Tibial artery (tissue), 4 donors: Measurements from ENCODE around the gene GBP6.
A peak's percentile ranks its signal among the peaks of the same experiment; 100 is the strongest.

Experiments
- DNase-seq, 2 donors: peaks; one replicate each; pipeline ENCODE4 v3.0.0-alpha.2; 2019
- H3K27ac ChIP-seq, 2 donors: fragments of 200-600 bp; sonication (generic) in 1 of 2; 1 replicate in 1 of 2; 2 replicates in 1 of 2; pipeline ENCODE4 v1.5.1; 2018 to 2019; ENCODE audit warnings: mild to moderate bottlenecking in 1 of 2
- H3K27me3 ChIP-seq, 2 donors: fragments of 200-600 bp; sonication (generic) in 1 of 2; one replicate each; pipeline versions ENCODE4 v1.5.1 to v1.6.0; 2016 to 2019
- H3K36me3 ChIP-seq, 3 donors: fragments of 200-600 bp; sonication (generic) in 2 of 3; one replicate each; pipeline ENCODE4 v1.5.1; 2016 to 2019; ENCODE audit warnings: mild to moderate bottlenecking in 2 of 3
- H3K4me1 ChIP-seq, 4 donors: fragments of 200-600 bp; sonication (generic) in 2 of 4; 1 replicate in 3 of 4; 2 replicates in 1 of 4; pipeline ENCODE4 v1.5.1; 2016 to 2019
- H3K4me3 ChIP-seq, 2 donors: fragments of 200-600 bp; sonication (generic) in 1 of 2; 1 replicate in 1 of 2; 2 replicates in 1 of 2; pipeline ENCODE4 v1.5.1; 2018 to 2019; ENCODE audit warnings: mild to moderate bottlenecking in 2 of 2
- H3K9me3 ChIP-seq, 3 donors: fragments of 200-600 bp; sonication (generic) in 1 of 3; one replicate each; pipeline ENCODE4 v1.5.1; 2016 to 2019
- intact Hi-C: fragments of 100-400 bp; cut with DNase I; formaldehyde crosslinking; loops from one replicate; pipeline ENCODE4 v1.15.0; 2023; ENCODE audit warnings: low total_unique reads
- TF ChIP-seq, protein P1 (sequence below), 2 experiments: fragments of 200-600 bp in 1 of 2; fragments of 450-650 bp in 1 of 2; IDR thresholded peaks; one replicate each; pipeline ENCODE4 v1.5.1; 2017 to 2019; ENCODE audit warnings: antibody characterized with exemption in 2 of 2, mild to moderate bottlenecking in 1 of 2, moderate library complexity in 1 of 2

Gene GBP6, protein sequence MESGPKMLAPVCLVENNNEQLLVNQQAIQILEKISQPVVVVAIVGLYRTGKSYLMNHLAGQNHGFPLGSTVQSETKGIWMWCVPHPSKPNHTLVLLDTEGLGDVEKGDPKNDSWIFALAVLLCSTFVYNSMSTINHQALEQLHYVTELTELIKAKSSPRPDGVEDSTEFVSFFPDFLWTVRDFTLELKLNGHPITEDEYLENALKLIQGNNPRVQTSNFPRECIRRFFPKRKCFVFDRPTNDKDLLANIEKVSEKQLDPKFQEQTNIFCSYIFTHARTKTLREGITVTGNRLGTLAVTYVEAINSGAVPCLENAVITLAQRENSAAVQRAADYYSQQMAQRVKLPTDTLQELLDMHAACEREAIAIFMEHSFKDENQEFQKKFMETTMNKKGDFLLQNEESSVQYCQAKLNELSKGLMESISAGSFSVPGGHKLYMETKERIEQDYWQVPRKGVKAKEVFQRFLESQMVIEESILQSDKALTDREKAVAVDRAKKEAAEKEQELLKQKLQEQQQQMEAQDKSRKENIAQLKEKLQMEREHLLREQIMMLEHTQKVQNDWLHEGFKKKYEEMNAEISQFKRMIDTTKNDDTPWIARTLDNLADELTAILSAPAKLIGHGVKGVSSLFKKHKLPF

DNA sequence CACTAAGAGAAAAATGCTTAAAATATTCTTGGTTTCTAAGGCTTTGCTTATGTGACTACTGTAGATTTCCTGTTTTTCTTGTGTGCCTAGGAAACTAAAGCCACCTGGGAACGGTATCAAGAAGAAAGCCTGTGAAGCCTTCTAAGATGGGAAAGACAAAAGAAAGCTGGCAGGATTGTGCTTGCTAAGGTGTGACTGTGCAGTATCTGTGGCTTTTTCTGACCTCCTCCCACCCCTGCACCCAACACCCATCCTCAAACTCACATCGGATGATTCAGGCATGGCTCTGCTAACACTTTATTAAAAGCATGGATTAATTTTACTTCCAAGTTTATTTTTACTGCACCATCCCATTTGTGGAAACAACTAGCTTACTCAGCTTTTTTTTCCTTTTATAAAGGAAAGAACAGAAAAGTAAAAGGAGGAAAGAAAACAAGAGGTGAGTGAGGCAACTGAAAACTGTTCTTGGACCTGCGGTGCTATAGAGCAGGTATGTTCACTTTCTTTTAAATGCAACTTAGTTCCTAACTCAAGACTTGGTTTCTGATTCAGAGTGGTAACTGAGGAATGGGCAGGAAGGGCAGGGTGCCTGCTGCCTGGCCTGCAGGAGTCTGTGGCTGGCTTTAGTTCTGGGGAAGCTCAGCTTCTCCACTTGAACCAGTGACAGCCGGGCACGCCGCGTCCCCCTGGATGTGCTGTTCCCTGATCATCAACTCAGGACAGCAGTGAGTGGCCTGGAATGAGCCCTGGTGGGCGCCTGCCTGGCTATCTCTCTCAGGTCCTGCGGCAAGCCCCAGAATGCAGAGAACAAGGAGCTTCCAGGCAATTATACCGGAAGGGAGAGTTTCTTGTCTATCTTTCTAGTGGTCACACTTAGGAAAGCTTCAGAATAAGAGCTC, at the start of gene GBP6:
Gene GBP6, plus strand, starts transcription at position 422 of the 899 bp plus-strand sequence. CDS start 4,493 bp downstream, outside the sequence.
- H3K27ac ChIP-seq, result peak within 1 kb of the TSS; percentile 12 to 19
- peaks cover 0 to 15% (median 6%) of the 10 kb centered on the region in 4 donors for H3K4me1 ChIP-seq
- intact Hi-C loops, result no loop called here
- H3K36me3 ChIP-seq, result no peaks in the 10 kb centered on the region
- H3K4me3 ChIP-seq, result no peak within 1 kb of the TSS
- TF ChIP-seq, protein P1, sequence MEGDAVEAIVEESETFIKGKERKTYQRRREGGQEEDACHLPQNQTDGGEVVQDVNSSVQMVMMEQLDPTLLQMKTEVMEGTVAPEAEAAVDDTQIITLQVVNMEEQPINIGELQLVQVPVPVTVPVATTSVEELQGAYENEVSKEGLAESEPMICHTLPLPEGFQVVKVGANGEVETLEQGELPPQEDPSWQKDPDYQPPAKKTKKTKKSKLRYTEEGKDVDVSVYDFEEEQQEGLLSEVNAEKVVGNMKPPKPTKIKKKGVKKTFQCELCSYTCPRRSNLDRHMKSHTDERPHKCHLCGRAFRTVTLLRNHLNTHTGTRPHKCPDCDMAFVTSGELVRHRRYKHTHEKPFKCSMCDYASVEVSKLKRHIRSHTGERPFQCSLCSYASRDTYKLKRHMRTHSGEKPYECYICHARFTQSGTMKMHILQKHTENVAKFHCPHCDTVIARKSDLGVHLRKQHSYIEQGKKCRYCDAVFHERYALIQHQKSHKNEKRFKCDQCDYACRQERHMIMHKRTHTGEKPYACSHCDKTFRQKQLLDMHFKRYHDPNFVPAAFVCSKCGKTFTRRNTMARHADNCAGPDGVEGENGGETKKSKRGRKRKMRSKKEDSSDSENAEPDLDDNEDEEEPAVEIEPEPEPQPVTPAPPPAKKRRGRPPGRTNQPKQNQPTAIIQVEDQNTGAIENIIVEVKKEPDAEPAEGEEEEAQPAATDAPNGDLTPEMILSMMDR (IDR thresholded peaks at IDR 0.05), result no peak
- H3K9me3 ChIP-seq, result no peaks in the 10 kb centered on the region
- no peaks in the 10 kb centered on the region for H3K27me3 ChIP-seq
- no peak for DNase-seq

DNA sequence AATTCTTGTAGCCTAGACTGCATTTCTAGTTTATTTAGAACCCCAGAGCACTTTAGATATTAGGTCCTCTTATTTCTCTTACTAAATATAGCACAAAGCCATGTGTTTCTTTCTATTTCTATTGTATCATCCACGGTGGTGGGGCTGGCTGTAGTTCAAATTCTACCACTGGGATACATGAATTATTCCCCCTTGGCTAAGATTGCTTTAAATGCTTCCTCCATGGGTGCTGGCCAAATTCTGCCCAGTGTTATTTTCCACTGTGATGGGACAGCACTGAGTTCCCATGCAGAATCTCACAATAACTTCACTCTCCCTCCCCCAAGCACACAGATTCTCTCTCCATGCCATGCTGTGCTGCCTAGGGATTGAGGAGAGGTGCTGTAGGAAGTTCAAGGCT, 41.5 kb upstream of the GBP6 start:
- Histone ChIP-seq H3K36me3 (no peaks in the 10 kb centered on the region), H3K4me1 (peaks cover 0 to 14% (median 4%) of the 10 kb centered on the region in 4 donors), H3K4me3 (no peak overlapping the region), H3K9me3 (no peaks in the 10 kb centered on the region), H3K27me3 (no peaks in the 10 kb centered on the region), H3K27ac (no peak overlapping the region)
- TF ChIP-seq, protein P1 (IDR thresholded peaks at IDR 0.05), result no peak
- intact Hi-C loops, result no loop called here
- DNase-seq, result no peak

GRCh38 chr1:89331890-89332289, 32.0 kb upstream of the GBP6 start:
- H3K4me1 ChIP-seq, result no peaks in the 10 kb centered on the region
- no peak for DNase-seq
- no peak overlapping the region for H3K27ac ChIP-seq
- no peak overlapping the region for H3K4me3 ChIP-seq
- no peaks in the 10 kb centered on the region for H3K9me3 ChIP-seq
- intact Hi-C loops, result no loop called here
- TF ChIP-seq, protein P1 (IDR thresholded peaks at IDR 0.05), result no peak
- no peaks in the 10 kb centered on the region for H3K27me3 ChIP-seq
- H3K36me3 ChIP-seq, result no peaks in the 10 kb centered on the region

GRCh38 chr1:89332461-89332860, 31.4 kb upstream of the GBP6 start:
- Histone ChIP-seq H3K36me3 (no peaks in the 10 kb centered on the region), H3K4me1 (no peaks in the 10 kb centered on the region), H3K4me3 (no peak overlapping the region), H3K9me3 (no peaks in the 10 kb centered on the region), H3K27me3 (no peaks in the 10 kb centered on the region), H3K27ac (no peak overlapping the region)
- intact Hi-C loops, result no loop called here
- TF ChIP-seq, protein P1 (IDR thresholded peaks at IDR 0.05), result no peak
- no peak for DNase-seq

DNA sequence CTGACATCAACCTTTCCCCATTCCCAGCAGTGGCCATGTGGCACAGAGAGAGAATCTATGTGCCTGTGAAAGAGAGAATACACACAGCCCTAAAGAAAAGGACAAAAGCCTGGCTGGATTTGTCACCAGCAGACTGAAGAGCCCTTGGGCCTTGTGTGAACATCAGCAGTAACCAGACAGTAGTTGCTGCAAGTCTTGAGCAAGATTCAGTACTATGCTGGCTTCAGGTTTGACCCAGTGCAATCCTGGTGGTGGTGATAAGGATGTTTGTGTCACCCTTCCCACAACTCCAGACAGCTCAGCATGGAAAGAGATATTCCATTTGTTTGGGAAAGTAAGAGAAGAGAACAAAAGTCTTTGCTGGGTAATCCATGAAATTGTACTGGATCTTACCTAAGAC, 28.4 kb upstream of the GBP6 start:
- Histone ChIP-seq H3K4me1 (no peaks in the 10 kb centered on the region), H3K9me3 (no peaks in the 10 kb centered on the region), H3K27me3 (no peaks in the 10 kb centered on the region), H3K4me3 (no peak overlapping the region), H3K36me3 (no peaks in the 10 kb centered on the region), H3K27ac (no peak overlapping the region)
- TF ChIP-seq, protein P1 (IDR thresholded peaks at IDR 0.05), result no peak
- DNase-seq, result no peak
- intact Hi-C loops, result no loop called here
